ENCODE data around the gene WNT3.

DNA sequence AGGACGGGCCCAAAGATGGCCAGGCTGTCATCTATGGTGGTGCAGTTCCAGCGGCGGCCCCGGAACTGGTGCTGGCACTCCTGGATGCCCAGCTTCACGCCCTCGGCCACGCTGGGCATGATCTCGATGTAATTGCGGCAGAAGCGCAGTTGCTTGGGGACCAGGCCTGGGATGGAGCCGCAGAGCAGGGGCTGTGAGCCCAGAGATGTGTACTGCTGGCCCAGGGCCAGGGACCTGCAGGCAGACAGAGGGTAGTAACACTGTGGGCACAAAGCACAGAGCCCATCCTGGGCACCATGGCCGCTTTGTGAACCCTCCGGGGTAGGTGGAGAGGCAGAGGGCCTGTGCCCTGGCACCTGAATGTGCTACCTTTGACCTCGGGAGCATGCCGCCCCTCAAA is 44.8 kb downstream of the WNT3 start:
- TF ChIP-seq SUZ12 (IDR thresholded peaks at IDR 0.05; ENCODE audit: extremely low read depth, insufficient read depth, insufficient read length) (no peak), YY1 (IDR thresholded peaks at IDR 0.05; ENCODE audit: insufficient read depth, insufficient read length) (no peak), ZNF274 (IDR thresholded peaks at IDR 0.05; ENCODE audit: low read depth, low read length) (no peak)
